ENCODE results near the gene AP3M1. TPM values are rescaled to one million over a fixed set of nuclear protein-coding genes. Genes with fewer than 3 reads are reported as not detected.
A peak's percentile ranks its signal among the peaks of the same experiment; 100 is the strongest.

The AP3M1 gene
- total RNA-seq, 4 donors from 2014 or later, result 23.0 to 26.1 (median 24.3) TPM

GRCh38 chr10:74178042-74178791 is 27.6 kb upstream of the AP3M1 start:
- H3K9me3 ChIP-seq, result no peaks in the 10 kb centered on the region
- TF ChIP-seq POLR2A (IDR thresholded peaks at IDR 0.05), result no peak
- TF ChIP-seq CTCF (IDR thresholded peaks at IDR 0.05), result no peak
- WGBS, 2 donors, result 81 to 89% methylated on average over 3 to 5 of the region's 5 CpGs
- peak overlapping the region in 1 of 4 donors; percentile 71 for H3K4me3 ChIP-seq
- intact Hi-C loops (cut with DNase I), result no loop called here
- no peak for DNase-seq
- peaks cover 3 to 63% (median 7%) of the 10 kb centered on the region in 3 donors for H3K4me1 ChIP-seq
- peak overlapping the region in 1 of 4 donors; percentile 88 for H3K27ac ChIP-seq
- no peaks in the 10 kb centered on the region for H3K27me3 ChIP-seq
- H3K36me3 ChIP-seq, result no peaks in the 10 kb centered on the region

GRCh38 chr10:74177140-74177677 is 26.6 kb upstream of the AP3M1 start:
- H3K36me3 ChIP-seq, result no peaks in the 10 kb centered on the region
- no peaks in the 10 kb centered on the region for H3K9me3 ChIP-seq
- peaks cover 3 to 57% (median 7%) of the 10 kb centered on the region in 3 donors for H3K4me1 ChIP-seq
- no peaks in the 10 kb centered on the region for H3K27me3 ChIP-seq
- 14 to 22% methylated on average over 4 to 5 of the region's 13 CpGs for WGBS, 2 donors
- H3K27ac ChIP-seq, result peak overlapping the region; percentile 88 to 96 (median 93)
- peak overlapping the region; percentile 62 to 77 (median 72) for H3K4me3 ChIP-seq
- TF ChIP-seq POLR2A (IDR thresholded peaks at IDR 0.05), result no peak
- no peak for TF ChIP-seq CTCF (IDR thresholded peaks at IDR 0.05)
- DNase-seq, result no peak
- intact Hi-C loops (cut with DNase I), result no loop called here

GRCh38 chr10:74176380-74177139 is 25.9 kb upstream of the AP3M1 start:
- WGBS, 2 donors, result 0 to 3% methylated on average over 5 to 13 of the region's 72 CpGs
- intact Hi-C loops (cut with DNase I), result no loop called here
- DNase-seq, result peak; percentile 90
- Histone ChIP-seq H3K36me3 (no peaks in the 10 kb centered on the region), H3K27ac (peak overlapping the region; percentile 88 to 96 (median 93)), H3K9me3 (no peaks in the 10 kb centered on the region), H3K27me3 (no peaks in the 10 kb centered on the region), H3K4me1 (peaks cover 0 to 50% (median 7%) of the 10 kb centered on the region in 3 donors), H3K4me3 (peak overlapping the region; percentile 62 to 77 (median 72))
- TF ChIP-seq POLR2A (IDR thresholded peaks at IDR 0.05) (peak in 3 of 4 donors; percentile 48 to 88 (median 80)), CTCF (IDR thresholded peaks at IDR 0.05) (peak in 1 of 6 experiments; percentile 4)

- Histone ChIP-seq H3K4me3 (peak overlapping the region; percentile 62 to 77 (median 72)), H3K9me3 (no peaks in the 10 kb centered on the region), H3K27ac (peak overlapping the region; percentile 88 to 96 (median 93)), H3K4me1 (peaks cover 0 to 48% (median 7%) of the 10 kb centered on the region in 3 donors), H3K27me3 (no peaks in the 10 kb centered on the region), H3K36me3 (no peaks in the 10 kb centered on the region)
- WGBS, 2 donors, result 18 to 28% methylated on average over 10 of the region's 10 CpGs
- no peak for DNase-seq
- intact Hi-C loops (cut with DNase I), result no loop called here
- TF ChIP-seq CTCF (IDR thresholded peaks at IDR 0.05), result no peak
- TF ChIP-seq POLR2A (IDR thresholded peaks at IDR 0.05), result no peak
Observed at GRCh38 chr10:74175510-74176379, 25.1 kb upstream of the AP3M1 start.

All from esophagus squamous epithelium (tissue), 5 donors.